K562 (cell line): ENCODE data around the gene SCART1. TPM values are rescaled to one million over a fixed set of nuclear protein-coding genes. Genes with fewer than 3 reads are reported as not detected.

Experiments
- ATAC-seq: fragments of 200-7000 bp; cut with Tn5 transposase; 3 replicates; pipeline ENCODE4 v1.9.1; 2020; ENCODE audit warnings: moderate library complexity
- BruUV-seq: library from RNA; stranded (reverse); fragments of 400-500 nt; replicated peaks from 2 replicates; lab custom pipeline; 2021; lab: Mats Ljungman, UMichigan
- CTCF ChIA-PET: fragments of 300-600 bp; formaldehyde crosslinking; extraction: SDS; loops from one replicate; lab custom pipeline; 2021; ENCODE audit warnings: low intra/inter-chr PET ratio; lab: Yijun Ruan, JAX
- POLR2A ChIA-PET: fragments of 300-600, 350-650 bp; sonication (Branson Sonifier 250); formaldehyde crosslinking; extraction: SDS; loops from one replicate; lab custom pipeline; 2021; ENCODE audit warnings: antibody characterized with exemption, inconsistent platforms; lab: Yijun Ruan, JAX
- DNase-seq, 4 experiments: peaks; one replicate each; pipeline versions ENCODE4 v3.0.0 to v3.0.0-alpha.2; 2011 to 2018; ENCODE audit warnings: low spot score in 3 of 4, mixed read lengths in 3 of 4; ENCODE audit errors: extremely low read depth in 1 of 4
- FAIRE-seq: peaks from 2 replicates; lab custom pipeline; 2011; peaks lifted over from hg19 to GRCh38; lab: Jason Lieb, UNC
- H2AFZ ChIP-seq: 2 replicates; pipeline ENCODE4 v1.6.0; 2011; ENCODE audit warnings: low read depth, low read length, control low read depth, inconsistent platforms
- H3K27ac ChIP-seq: fragments of 200-600 bp; 3 replicates; pipeline ENCODE4 v1.8.0; 2011; ENCODE audit warnings: low read depth, mild to moderate bottlenecking, control low read depth, inconsistent platforms, low read length, moderate library complexity, mixed read lengths; ENCODE audit errors: extremely low read depth
- H3K27me3 ChIP-seq, 2 experiments: fragments of 300-600 bp in 1 of 2; 2 replicates in 1 of 2; 3 replicates in 1 of 2; pipeline versions ENCODE4 v1.6.0 to v1.8.0; 2011; ENCODE audit warnings: inconsistent platforms in 2 of 2, low read length in 2 of 2, mild to moderate bottlenecking in 1 of 2, mixed read lengths in 1 of 2, moderate library complexity in 1 of 2; ENCODE audit not compliant: control insufficient read depth in 2 of 2, insufficient read depth in 2 of 2
- H3K36me3 ChIP-seq: fragments of 300-600 bp; 3 replicates; pipeline ENCODE4 v1.8.0; 2011; ENCODE audit warnings: mild to moderate bottlenecking, low read length, inconsistent platforms; ENCODE audit not compliant: control insufficient read depth, insufficient read depth
- H3K4me1 ChIP-seq, 2 experiments: fragments of 200-600 bp in 1 of 2; replicated peaks in 1 of 2; 2 replicates in 1 of 2; 3 replicates in 1 of 2; pipeline versions ENCODE4 v1.5.1 to v1.8.0; 2011; ENCODE audit warnings: inconsistent platforms in 2 of 2, low read length in 2 of 2, mild to moderate bottlenecking in 1 of 2, mixed read lengths in 1 of 2, moderate library complexity in 1 of 2; ENCODE audit not compliant: control insufficient read depth in 2 of 2, insufficient read depth in 2 of 2
- H3K4me2 ChIP-seq: 2 replicates; pipeline ENCODE4 v1.6.1; 2011; ENCODE audit warnings: low read length, control low read depth, inconsistent platforms, mixed read lengths; ENCODE audit not compliant: insufficient read depth
- H3K4me3 ChIP-seq: fragments of 200-600 bp; sonication (generic), shearing (Covaris generic); 2 replicates; pipeline ENCODE4 v1.5.1; 2016; ENCODE audit warnings: control low read depth, inconsistent platforms
- H3K79me2 ChIP-seq: fragments of 200-600 bp; 3 replicates; pipeline ENCODE4 v1.8.0; 2011; ENCODE audit warnings: low read length, inconsistent platforms; ENCODE audit not compliant: control insufficient read depth, insufficient read depth
- H3K9ac ChIP-seq, 2 experiments: 2 replicates each; pipeline versions ENCODE4 v1.6.0 to v1.6.1; 2011; ENCODE audit warnings: low read depth in 2 of 2, low read length in 2 of 2, control low read depth in 1 of 2, inconsistent platforms in 1 of 2, mild to moderate bottlenecking in 1 of 2, mixed read lengths in 1 of 2; ENCODE audit not compliant: insufficient read depth in 1 of 2
- H3K9me1 ChIP-seq: one replicate; pipeline ENCODE4 v1.6.0; 2011; ENCODE audit warnings: inconsistent platforms, mild to moderate bottlenecking, low read length, moderate library complexity; ENCODE audit not compliant: control insufficient read depth, insufficient read depth
- H3K9me3 ChIP-seq: replicated peaks from 2 replicates; pipeline ENCODE4 v1.5.1; 2011; ENCODE audit warnings: low read depth, low read length, inconsistent platforms; ENCODE audit not compliant: control insufficient read depth, insufficient read depth
- H4K20me1 ChIP-seq: replicated peaks from 2 replicates; pipeline ENCODE4 v1.6.1; 2011; ENCODE audit warnings: low read length, inconsistent platforms, mixed read lengths; ENCODE audit not compliant: control insufficient read depth, insufficient read depth
- ETS1 ChIP-seq: conservative IDR thresholded peaks from 2 replicates; pipeline ENCODE4 v1.6.1; 2011; ENCODE audit warnings: low read depth, mild to moderate bottlenecking, low read length; ENCODE audit not compliant: control insufficient read depth
- ETV5 ChIP-seq: sonication (generic); formaldehyde crosslinking; IDR thresholded peaks from 2 replicates; pipeline ENCODE4 v1.4.0; 2020; ENCODE audit warnings: low read depth, mild to moderate bottlenecking, missing genetic modification reagents
- MNT ChIP-seq, 2 experiments: fragments of 450-650 bp; conservative IDR thresholded peaks; 2 replicates each; pipeline ENCODE4 v1.6.1; 2017; ENCODE audit warnings: mild to moderate bottlenecking in 2 of 2, moderate library complexity in 2 of 2
- ZNF395 ChIP-seq: fragments of 200-800 bp; sonication (Bioruptor generic); IDR thresholded peaks from 2 replicates; pipeline ENCODE4 v1.6.1; 2017; ENCODE audit warnings: missing genetic modification characterization, missing compliant biosample characterization
- WGBS: fragments of 100-300 bp; shearing (Covaris generic); methylation state at CpG from one replicate; pipeline ENCODE4 v1.1.6; 2016; ENCODE audit warnings: low coverage, mixed read lengths; ENCODE audit not compliant: insufficient coverage; ENCODE audit errors: missing lambda C conversion rate; 5-methylcytosine and 5-hydroxymethylcytosine counted together
- in situ Hi-C: fragments of 300-500 bp; cut with MboI; formaldehyde crosslinking; loops from 4 replicates; pipeline ENCODE4 v1.15.0; 2018; ENCODE audit warnings: inconsistent platforms, mixed read lengths
- intact Hi-C: fragments of 100-400 bp; cut with micrococcal nuclease; formaldehyde crosslinking; loops from 2 replicates; pipeline ENCODE4 v1.14.2; 2022
- polyA plus RNA-seq, 8 experiments: library from polyadenylated mRNA; depleted of rRNA in 4 of 8; stranded (reverse) in 5 of 8; unstranded in 3 of 8; fragments of >200 nt; fragmentation: Nextera tagmentation in 2 of 8; fragmentation: Illumina TruSeq in 1 of 8; extraction: Ambion mirVana in 2 of 8; extraction: Trizol in 1 of 8; gene quantifications; 2 replicates each; pipeline versions ENCODE4 v1.2.1 to v1.2.3, GENCODE V29; 2011 to 2014; ENCODE audit warnings: inconsistent platforms in 1 of 8, missing spikeins in 1 of 8
- total RNA-seq, 7 experiments: library from RNA; depleted of rRNA in 6 of 7; stranded (reverse); fragments of >200 nt in 6 of 7; fragmentation: Illumina TruSeq in 2 of 7; extraction: Trizol in 2 of 7; gene quantifications; 2 replicates each; pipeline versions ENCODE4 v1.2.1 to v1.2.3, GENCODE V29; 2011 to 2021; ENCODE audit warnings: low replicate concordance in 1 of 7

SCART1 gene
- total and polyA plus RNA-seq, 9 of the 15 experiments (the other 6 are each of a cell fraction or from before 2014, with no cell fraction given) = 0.18 to 6.5 (median 4.5) TPM

- peaks cover 4% of the 10 kb centered on the region; the same call in 1 of the 2 replicates for H4K20me1 ChIP-seq
- H3K9ac ChIP-seq = no peak overlapping the region
- CTCF ChIA-PET = no interaction called here
- TF ChIP-seq ETS1 (no peak), MNT (conservative IDR thresholded peaks at IDR 0.05) (no peak), ETV5 (no peak), ZNF395 (CRISPR knock-in tag) (no peak)
- no peaks in the 10 kb centered on the region for H3K36me3 ChIP-seq
- WGBS = 7% methylated on average over 7 of the region's 7 CpGs
- no peak overlapping the region for H2AFZ ChIP-seq
- intact Hi-C loops = no loop called here
- FAIRE-seq (no peak), ATAC-seq (no peak), DNase-seq (peak in 2 of 4 experiments; percentile 3 to 4)
- no peak overlapping the region for H3K4me3 ChIP-seq
- no peak overlapping the region for H3K4me2 ChIP-seq
- no peaks in the 10 kb centered on the region for H3K79me2 ChIP-seq
- H3K9me1 ChIP-seq = no peaks in the 10 kb centered on the region
- H3K27ac ChIP-seq = no peak overlapping the region
- POLR2A ChIA-PET = interaction anchor here (1.8 kb wide), 1 partner anchor 9 kb away, joined by 6 read pairs; no protein-coding TSS in a partner anchor
- no peaks in the 10 kb centered on the region for H3K9me3 ChIP-seq
- in situ Hi-C loops = no loop called here
- H3K27me3 ChIP-seq = peaks cover 3 to 15% of the 10 kb centered on the region in 2 experiments; a peak in 1 of 5 replicates
- peaks cover 0 to 10% of the 10 kb centered on the region in 2 experiments; a peak in 1 of 5 replicates for H3K4me1 ChIP-seq
- no TSS peak for BruUV-seq
Observed at GRCh38 chr10:133466683-133467275, 13.0 kb downstream of the SCART1 start.
